ENCODE results near the gene GNAZ.

DNA sequence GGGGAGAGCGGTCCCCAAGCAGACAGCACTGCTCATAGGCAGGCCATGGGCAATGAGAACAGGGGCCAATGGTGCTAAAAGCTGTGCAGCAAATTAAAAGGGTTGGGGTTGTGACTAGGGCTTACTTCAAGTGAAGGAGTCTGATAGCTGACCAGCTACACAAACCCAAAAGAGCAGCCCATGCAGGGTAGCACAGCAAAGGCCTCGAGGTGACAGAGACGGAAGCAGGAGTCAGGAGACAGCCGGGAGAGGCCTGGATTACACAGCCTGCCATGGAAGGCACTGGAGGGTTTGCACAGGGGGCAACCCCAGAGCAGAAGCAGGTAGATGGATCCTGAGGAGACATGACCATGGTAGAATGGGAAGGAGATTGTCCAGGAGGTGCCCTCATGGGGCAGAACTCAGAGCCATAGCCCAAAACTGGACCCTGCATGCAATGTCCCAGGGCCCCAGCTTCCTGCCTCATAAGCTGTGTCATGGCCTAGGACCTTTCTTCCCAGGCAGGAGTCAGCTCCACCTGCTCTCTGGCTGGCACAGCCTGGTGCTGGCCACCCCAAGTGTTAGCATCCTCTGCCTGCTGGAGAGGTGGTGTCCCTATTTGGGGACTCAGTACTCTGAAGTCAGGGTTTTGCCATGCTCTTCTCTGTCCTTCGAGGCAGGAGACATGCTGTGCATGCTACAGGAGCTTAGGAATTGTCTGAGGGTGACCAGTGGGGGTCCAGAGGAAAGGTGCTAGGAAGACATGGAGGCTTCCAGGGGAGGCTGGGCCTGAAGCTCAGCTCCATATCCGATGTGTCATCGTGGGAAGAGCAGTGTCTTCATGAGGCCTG is 38.1 kb downstream of the GNAZ start:
- TF ChIP-seq, protein P1, sequence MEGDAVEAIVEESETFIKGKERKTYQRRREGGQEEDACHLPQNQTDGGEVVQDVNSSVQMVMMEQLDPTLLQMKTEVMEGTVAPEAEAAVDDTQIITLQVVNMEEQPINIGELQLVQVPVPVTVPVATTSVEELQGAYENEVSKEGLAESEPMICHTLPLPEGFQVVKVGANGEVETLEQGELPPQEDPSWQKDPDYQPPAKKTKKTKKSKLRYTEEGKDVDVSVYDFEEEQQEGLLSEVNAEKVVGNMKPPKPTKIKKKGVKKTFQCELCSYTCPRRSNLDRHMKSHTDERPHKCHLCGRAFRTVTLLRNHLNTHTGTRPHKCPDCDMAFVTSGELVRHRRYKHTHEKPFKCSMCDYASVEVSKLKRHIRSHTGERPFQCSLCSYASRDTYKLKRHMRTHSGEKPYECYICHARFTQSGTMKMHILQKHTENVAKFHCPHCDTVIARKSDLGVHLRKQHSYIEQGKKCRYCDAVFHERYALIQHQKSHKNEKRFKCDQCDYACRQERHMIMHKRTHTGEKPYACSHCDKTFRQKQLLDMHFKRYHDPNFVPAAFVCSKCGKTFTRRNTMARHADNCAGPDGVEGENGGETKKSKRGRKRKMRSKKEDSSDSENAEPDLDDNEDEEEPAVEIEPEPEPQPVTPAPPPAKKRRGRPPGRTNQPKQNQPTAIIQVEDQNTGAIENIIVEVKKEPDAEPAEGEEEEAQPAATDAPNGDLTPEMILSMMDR (IDR thresholded peaks at IDR 0.05): no peak
- no peak for TF ChIP-seq EP300 (IDR thresholded peaks at IDR 0.05; ENCODE audit: low read depth)
- TF ChIP-seq POLR2A (IDR thresholded peaks at IDR 0.05): no peak

All from transverse colon (tissue), 3 donors.